NCI-H524 (cell line): ENCODE results near the gene SNRNP35.
"Not testable (repeated sequence)": the region's sequence is repeated elsewhere in the genome, so short reads cannot be mapped to it uniquely, and the experiment has no call there.

ENCODE experiments used
- DNase-seq, 2 experiments: peaks; one replicate each; lab custom pipeline; 2025; lab: John Stamatoyannopoulos, UW

Gene SNRNP35

DNA sequence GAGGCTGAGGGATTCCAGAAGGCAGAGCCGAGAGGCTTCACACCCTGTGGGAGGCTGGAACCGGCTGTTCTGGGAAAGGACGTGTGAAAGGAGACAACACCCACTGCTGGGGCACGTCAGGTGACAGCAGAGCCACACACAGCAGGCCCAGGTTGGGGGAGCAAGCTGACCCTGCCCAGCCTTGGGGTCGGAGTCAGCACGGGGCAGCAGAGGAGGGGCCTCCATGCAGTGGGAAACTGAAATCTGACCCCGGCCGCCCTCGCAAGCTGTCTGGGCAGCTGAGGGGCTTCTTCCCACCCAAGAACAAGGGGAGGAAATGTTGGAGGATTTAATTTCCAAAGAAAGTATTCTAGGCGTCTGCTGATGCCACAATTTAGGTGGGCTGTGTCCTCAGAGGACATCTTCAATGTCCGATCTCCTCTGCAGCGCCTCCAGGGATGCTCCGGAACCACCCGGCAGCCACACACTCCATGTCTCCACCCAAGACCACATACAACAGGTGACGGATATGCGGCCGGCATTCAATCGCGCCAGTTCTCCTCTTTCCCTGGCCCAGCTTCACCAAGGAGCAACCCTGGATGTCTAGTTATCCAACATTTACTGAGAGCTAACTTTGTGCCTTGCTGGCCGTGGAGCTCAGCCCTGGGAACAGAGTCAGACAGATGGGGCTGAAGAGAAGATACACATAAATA lies 30.7 kb downstream of the SNRNP35 start:
- DNase-seq: no peak

DNA sequence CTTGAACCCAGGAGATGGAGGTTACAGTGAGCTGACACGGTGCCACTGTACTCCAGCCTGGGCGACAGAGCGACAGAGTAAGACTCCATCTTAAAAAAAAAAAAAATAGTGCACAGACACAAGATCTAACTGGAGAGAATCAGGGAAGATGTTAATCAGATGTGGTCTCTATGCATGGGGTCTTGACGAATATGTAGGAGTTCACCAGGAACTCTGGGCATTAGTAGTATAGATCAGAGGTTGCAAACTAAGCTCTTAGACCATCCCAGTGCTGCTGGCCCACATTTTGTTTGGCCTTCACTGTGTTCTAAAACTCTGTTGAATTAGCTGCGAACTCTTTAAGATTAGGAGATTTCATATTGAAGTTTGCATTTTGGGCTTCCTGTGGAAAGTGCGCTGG lies 31.6 kb downstream of the SNRNP35 start:
- DNase-seq: no peak

DNA sequence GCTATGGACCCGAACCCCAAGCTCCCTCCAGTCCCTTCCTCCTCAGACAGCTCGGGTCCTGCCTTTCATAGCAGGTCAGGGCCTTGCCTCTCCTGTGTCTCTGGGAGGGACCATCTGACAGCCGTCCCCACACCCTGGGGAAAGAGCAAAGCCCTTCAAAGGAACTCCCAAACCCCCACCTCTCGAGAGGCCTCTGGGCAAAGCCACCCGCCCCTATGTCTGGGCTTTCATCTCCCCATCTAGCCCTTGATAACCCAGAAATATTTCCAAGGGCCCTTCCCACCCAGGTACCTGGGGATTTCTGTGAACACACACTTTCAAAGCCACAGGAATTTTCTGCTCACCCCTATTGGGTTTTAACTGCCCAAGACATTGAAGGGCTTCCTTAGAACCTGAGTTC lies 32.1 kb downstream of the SNRNP35 start:
- no peak for DNase-seq

DNA sequence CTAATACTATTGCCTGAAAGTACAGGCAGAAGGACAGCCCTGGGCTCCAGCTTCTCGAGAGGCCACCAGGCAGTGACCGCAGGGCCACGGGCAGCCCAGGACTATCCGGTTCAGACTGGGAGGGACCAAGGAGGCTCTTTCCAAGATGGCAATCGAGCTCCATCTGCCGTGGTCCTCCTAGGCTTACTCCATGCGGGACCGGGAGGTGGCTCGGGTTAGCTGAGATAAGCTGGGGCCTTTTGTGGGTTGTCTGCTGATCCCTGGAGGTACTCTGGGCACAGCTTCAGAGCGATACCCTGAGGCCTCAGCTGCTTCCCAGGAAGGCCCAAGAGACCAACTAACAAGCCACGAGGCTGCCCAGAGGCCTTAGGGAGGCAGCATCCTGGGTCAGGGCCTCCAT lies 33.1 kb downstream of the SNRNP35 start:
- DNase-seq: no peak

DNA sequence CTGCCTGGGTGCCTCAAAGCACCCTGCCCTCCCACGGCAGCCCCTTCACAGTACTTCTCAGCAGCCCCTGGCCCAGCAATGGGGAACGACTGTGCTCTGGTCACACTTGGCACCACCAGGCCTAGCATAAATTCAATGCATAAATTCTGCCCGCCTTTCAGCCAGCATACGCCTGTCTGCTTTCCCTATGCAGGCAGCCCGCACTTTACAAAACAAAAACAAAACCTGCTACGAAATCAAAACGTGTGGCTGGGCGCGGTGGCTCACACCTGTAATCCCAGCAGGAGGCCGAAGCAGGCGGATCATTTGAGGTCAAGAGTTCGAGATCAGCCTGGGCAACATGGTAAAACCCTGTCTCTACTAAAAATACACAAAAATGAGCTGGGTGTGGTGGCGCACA lies 33.5 kb downstream of the SNRNP35 start:
- DNase-seq: no peak

DNA sequence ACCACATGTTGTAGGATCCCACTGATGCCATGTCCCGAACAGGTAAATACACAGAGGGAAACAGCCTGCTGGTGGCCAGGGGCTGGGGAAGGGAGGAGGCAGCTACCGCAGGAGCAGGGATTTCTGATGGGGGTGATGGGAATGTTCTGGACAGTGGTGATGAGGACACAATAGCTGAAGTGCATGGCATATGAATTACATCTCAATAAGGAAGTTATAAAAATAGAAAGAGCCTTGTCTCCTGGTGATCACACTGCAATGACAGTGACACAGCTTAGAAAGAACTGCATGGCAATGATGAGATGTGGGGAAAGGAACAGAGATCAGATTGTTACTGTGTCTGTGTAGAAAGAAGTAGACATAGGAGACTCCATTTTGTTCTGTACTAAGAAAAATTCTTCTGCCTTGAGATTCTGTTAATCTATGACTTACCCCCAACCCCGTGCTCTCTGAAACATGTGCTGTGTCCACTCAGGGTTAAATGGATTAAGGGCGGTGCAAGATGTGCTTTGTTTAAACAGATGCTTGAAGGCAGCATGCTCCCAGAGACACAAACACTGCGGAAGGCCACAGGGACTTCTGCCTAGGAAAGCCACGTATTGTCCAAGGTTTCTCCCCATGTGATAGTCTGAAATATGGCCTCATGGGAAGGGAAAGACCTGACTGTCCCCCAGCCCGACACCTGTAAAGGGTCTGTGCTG lies 34.5 kb downstream of the SNRNP35 start:
- DNase-seq: peak; percentile 29 to 67

DNA sequence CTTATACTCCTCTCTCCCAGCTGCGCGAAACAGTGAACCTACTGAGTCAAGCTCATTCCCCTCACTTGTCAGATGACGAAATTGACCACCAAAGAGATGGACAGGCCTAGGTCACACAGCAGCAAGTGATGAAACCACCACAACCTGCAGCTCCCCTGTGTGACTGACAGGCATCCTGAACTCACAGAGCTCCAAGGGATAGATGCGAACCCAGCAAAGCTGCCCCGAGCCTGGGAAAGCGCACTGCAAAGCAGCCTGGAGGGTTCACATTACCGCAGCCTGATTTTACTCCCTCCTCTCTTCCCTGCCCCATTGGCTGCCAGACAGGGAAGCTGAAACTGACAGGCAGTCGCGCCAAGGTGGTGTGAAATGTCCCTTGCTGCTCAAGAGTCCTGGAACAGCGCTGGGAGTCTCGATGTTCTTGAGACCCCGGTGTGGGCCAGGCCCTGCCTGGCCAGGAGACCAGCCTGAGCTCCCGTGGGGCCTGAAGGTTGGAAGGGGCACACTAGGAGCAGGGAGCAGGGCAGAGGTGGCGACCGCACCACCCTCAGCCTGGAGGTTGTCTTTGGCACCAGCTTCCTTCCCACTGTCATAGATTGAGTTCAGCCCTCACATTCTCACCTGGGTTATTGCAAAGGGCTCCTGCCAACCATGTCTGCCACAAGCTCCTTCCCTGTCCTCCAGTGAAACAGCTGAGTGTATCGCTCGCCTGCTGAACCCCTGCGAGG lies 36.3 kb downstream of the SNRNP35 start:
- DNase-seq: no peak

DNA sequence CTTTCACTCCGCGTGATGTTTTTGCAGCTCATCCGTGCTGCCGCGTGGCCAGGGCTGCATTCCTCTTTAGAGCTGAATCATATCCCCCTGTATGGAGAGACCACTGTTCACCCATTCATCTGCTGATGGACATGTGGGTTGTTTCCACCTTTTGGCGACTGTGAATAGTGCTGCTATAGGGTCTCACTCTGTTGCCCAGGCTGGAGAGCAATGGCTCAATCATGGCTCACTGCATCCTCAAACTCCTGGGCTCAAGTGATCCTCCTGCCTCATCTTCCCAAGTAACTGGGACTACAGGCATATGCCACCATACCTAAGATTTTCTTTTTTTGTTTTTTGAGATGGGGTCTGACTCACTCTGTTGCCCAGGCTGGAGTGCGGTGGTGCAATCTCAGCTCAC lies 39.1 kb downstream of the SNRNP35 start:
- no peak for DNase-seq

DNA sequence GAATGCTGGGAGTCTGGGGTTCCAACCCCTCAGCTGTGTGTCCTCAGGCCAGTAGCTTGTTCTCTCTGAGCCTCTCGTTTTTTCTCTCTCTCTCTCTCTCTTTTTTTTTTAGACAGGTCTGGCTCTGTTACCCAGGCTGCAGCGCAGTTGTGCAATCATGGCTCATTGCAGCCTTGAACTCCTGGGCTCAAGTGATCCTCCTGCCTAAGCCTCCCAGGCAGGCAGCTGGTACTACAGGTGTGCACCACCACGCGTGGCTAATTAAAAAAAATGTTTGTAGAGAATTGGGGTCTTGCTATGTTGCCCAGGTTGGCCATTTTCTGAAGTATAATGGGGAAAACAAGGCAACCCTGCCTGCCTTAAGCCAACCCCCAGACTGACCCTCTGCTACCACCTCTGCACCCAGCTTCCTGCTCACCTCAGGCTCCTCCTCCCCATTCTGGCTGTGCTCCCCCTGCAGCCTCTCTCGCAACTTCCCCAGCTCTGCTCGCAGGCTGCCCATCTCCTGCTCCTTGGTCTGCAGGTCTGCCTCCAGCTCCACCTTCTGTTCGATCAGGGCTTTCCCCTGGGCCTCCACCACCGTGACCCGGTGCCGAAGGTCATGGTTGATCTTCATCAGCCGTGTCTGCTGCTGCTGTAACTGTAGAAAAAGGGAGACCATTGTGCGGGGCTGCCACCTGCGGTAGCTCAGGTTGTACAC lies 40.3 kb downstream of the SNRNP35 start:
- no peak for DNase-seq

DNA sequence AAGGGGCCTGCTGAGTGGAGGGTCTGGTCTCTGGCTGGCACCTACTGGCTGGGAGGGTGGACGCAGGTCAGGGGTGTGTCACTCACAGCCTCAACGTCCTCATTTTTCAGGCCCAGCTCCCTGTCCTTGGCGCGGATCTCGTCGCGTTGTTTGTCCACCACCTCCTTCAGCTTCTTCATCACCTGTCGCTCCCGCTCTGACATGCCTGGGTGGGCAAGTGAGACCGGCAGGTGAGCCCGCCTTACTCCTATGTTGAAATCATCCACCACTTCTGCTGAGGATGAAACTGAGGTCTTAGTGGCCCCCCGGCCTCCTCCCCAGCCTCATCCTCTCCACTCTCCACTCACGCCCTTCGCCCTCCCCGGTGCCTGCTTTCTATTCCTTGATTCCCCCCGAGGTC lies 41.4 kb downstream of the SNRNP35 start:
- DNase-seq: no peak

DNA sequence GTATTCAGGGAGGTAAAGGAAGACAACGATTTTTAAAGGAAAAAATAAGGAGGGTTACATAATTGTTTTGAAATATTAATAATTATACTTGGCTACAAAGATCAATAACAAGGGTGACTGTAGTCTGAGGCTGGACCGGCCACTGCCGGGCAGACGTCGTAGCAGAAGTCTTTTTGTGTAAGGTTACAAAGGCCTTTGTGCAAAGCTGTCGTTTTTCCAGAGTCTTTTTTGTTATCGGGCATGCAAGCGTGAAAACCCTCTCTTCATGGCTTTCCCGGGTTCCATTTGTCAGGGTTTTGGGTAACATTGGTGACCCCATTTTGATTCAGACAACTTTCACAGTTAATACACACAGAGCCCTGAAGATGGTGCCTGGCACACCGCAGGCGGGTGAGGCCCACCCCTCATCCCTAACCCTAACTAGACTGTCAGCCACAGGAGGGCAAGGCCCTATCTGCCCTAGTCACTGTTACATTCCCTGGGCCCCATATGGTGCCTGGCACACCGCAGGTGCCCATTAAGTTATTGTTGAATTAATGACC lies 44.3 kb downstream of the SNRNP35 start:
- no peak for DNase-seq

DNA sequence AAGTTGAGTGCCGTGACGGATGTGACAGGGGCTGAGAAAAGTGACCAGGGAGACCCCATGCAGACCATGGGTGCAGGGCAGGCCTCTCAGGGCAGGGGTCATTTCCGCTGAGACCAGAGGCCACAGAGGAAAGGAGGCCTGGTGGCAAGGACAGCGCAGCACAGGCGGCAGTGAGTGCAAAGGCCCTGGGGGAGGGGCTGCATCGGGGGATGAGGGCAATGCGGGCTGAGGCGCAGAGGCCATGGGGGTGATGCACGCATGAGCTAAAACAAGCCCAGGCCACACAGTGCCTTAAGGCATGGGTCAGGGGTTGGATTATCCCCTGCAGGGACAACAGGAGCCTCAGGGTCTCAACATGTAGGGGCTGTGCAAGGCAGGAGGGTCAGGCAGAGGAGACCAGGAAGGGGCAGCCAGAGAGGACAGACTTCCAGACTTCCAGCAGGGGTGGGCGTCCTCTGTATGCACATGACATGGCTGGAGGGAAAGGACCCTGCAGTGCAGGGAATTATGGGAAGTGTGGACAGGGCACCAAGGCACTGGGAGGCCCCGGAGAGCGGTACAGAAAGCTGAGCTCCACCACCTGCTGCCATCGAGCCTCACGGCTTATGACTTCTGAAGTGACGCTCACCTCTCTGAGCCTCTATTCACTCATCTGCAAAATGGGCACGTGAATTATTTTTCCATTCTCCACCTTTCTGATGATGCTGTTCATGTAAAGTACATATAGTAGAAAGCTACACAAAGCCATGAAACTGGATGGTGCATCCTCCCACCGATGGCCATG lies 48.3 kb downstream of the SNRNP35 start:
- no peak for DNase-seq

DNA sequence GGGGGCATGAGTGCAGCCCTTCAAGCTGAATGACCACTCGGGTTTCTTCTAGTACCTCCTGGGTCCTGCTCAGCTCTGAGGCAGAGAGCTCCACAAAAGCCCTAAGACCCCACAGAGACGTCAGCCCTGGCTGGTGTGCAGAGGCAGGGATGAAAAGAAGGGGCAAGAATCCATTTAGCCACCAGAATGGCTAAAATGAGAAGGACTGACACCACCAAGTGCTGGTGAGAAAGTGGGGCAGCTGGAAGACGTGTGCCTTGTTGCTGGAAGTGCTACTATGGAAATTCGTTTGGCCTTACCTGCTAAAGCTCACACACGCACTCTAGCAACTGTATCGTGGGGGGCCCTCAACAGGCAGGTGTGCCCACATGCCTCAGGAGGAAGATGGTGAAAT lies 48.9 kb downstream of the SNRNP35 start:
- no peak for DNase-seq

DNA sequence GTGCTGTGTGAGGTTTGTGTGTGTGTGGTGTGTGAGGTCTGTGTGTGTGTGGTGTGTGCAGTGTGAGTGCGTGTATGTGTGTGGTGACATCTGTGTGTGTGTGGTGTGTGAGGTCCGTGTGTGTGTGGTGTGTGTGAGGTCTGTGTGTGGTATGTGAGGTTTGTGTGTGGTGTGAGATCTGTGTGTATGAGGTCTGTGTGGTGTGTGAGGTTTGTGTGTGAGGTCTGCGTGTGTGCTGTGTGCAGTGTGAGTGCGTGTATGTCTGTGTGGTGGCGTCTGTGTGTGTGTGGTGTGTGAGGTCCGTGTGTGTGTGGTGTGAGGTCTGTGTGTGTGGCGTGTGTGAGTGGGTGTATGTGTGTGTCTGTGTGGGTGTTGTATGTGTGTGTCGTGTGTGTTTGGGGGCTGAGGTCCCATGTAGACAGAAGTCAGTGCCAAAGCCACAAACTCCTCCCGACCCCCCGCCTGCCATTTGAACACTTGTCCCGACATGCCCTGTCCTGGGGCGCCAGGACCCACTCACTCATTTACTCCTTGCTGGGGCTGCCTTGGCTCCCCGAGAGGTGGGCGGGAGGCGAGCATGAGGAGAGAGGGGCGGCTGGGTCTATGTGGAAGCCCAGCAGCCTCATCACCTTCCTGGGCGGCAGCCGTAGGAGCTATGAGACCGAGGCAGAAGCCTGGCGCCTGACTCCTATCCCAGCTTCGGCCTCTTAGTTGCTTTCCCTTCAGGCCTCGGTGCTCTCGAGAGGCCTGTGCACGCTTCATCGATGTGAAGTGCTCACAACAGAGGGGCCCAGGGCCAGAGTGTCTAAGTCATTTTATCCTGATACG lies 55.1 kb downstream of the SNRNP35 start:
- no peak for DNase-seq

DNA sequence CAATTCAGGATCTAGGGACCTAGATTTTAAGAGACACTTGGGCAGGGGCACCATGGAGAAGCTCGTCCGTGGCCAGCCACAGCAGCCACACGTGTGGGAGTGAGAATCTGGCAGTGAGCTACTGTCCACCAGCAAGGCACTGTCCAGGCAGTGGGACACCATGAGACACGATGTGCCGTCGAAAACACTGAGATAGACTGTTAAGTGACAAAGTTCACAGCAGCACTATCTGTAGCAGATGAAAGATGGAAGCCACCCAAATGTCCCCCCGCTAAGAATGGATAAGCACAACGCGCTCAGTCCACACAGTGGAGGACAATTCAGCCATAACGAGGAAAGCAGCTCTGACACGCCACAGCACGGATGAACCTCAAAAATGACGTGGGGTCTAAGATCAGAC lies 55.9 kb downstream of the SNRNP35 start:
- DNase-seq: no peak

DNA sequence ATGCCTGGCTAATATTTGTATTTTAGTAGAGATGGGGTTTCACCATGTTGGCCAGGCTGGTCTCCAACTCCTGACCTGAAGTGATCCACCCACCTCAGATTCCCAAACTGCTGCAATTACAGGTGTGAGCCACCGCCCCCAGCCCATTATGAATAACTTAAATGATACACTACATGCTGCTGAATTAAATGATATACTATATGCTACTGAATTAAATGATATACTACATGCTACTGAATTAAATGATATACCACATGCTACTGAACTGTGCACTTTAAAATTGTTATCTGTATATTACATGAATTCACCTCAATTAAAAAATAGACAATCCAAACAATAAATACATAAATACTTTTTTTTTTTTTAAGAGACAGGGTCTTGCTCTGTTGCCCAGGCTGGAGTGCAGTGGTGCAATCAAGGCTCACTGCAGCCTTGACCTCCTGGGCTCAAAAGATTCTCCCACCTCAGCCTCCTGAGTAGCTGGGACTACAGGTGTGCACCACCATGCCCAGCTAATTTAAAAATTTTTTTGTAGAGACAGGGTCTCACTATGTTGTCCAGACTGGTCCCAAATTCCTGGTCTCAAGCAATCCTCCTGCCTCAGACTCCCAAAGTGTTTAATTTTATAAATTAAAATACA lies 56.8 kb downstream of the SNRNP35 start:
- DNase-seq: not testable (repeated sequence)

DNA sequence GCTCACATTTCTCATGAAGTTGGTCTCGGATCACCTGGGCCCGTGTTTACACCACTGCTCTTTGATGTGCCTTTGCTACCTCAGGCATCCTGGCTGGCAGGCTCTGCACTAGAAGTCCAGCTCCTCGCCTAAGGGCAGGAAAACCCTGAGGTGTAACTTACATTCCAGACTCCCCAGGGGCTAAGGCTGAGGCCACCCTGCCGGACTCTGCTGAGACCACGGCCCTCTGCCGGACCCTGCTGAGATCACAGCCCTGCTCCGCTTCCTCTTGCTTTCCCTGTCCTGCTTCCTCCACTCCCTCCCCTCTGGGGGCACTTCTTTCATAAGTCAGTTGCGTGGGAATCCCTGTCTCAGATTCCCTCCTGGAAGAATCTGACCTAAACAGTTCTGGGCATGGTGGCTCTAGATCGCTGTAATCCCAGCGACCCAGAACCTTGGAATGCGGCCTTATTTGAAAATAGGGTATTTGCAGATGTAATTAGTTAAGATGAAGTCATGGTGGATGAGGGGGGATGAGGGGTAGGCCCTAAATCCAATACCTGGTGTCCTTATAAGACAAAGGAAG lies 58.4 kb downstream of the SNRNP35 start:
- DNase-seq: no peak
